ENCODE results near the gene ANKRD34A.

The ANKRD34A gene

GRCh38 chr1:145965119-145965744 lies 857 bp upstream of the ANKRD34A start:
- DNase-seq, result no peak

- DNase-seq, result peak; percentile 84
Measured at GRCh38 chr1:145963265-145964019, 933 bp downstream of the ANKRD34A start.

GRCh38 chr1:145962157-145963102 lies 1.9 kb downstream of the ANKRD34A start:
- no peak for DNase-seq

GRCh38 chr1:145961425-145962156 lies 2.8 kb downstream of the ANKRD34A start:
- no peak for DNase-seq

GRCh38 chr1:145961109-145961424 lies 3.3 kb downstream of the ANKRD34A start:
- no peak for DNase-seq

GRCh38 chr1:145960468-145961108 lies 3.8 kb downstream of the ANKRD34A start:
- DNase-seq, result peak; percentile 60

- no peak for DNase-seq
Measured at GRCh38 chr1:145959957-145960467, 4.4 kb downstream of the ANKRD34A start.

- DNase-seq, result no peak
Measured at GRCh38 chr1:145959333-145959732, 5.0 kb downstream of the ANKRD34A start.

- DNase-seq, result no peak
Measured at GRCh38 chr1:145958734-145959133, 5.6 kb downstream of the ANKRD34A start.

- DNase-seq, result peak; percentile 97
Measured at GRCh38 chr1:145957443-145958319, 6.7 kb downstream of the ANKRD34A start, which contains the start of gene LIX1L. Gene LIX1L (minus strand): TSS chr1:145958017. CDS start chr1:145957927, 90 bp downstream.

- peak; percentile 47 for DNase-seq
Measured at GRCh38 chr1:145956781-145957442, 7.5 kb downstream of the ANKRD34A start.

- no peak for DNase-seq
Measured at GRCh38 chr1:145956361-145956760, 8.0 kb downstream of the ANKRD34A start.

- no peak for DNase-seq
Measured at GRCh38 chr1:145955436-145955835, 8.9 kb downstream of the ANKRD34A start.

GRCh38 chr1:145953861-145954260 lies 10.5 kb downstream of the ANKRD34A start:
- no peak for DNase-seq

- no peak for DNase-seq
Measured at GRCh38 chr1:145952903-145953302, 11.5 kb downstream of the ANKRD34A start.

GRCh38 chr1:145951526-145951925 lies 12.8 kb downstream of the ANKRD34A start:
- no peak for DNase-seq

GRCh38 chr1:145949219-145949618 lies 15.2 kb downstream of the ANKRD34A start:
- DNase-seq, result peak; percentile 26

- DNase-seq, result no peak
Measured at GRCh38 chr1:145947551-145947950, 16.8 kb downstream of the ANKRD34A start.

GRCh38 chr1:145946477-145946986 lies 17.8 kb downstream of the ANKRD34A start:
- DNase-seq, result no peak

GRCh38 chr1:145944532-145944931 lies 19.8 kb downstream of the ANKRD34A start:
- DNase-seq, result no peak
